ENCODE measurements around the gene IGF2. TPM values are rescaled to one million over a fixed set of nuclear protein-coding genes. Genes with fewer than 3 reads are reported as not detected.

Gene IGF2
- total RNA-seq, 1 donor from 2014 or later = 11.7 TPM

DNA sequence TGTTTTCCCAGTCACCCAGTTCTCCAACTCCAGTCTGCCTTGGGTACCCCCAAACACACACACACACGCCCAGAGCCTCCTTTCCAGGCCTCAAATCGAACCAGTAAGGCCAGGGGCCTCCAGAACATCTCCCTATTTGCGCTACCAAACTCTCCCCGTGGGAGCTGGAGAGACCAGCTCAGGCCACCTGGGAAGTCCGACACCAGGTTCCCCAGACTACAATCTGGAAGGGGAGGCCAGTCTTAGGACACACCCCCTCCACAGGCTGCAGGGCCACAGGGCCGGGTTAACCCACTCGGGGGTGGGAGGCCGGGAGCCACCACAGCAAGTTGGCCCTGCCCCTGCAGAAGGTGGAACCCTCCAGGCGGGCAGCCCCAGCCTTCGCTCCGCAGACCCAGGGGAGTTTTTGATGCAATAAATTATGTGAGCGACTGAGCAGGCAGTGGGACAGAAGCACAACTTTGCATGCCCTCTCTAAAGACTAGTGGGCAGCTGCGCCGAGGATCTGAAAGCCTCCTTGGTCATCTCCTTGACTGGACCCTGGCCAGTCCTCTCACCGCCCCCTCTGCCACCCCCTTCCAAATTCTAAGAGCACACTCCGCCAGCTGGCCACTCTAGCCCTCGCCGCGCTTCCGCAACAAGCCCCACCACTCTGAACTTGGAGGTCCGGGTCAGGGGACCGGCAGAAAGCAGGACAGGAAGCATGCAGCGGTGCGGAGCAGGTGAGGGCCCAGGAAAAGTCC, 2.8 kb downstream of the IGF2 start:
- DNase-seq (ENCODE audit: low read depth) = no peak
- TF ChIP-seq, protein P1, sequence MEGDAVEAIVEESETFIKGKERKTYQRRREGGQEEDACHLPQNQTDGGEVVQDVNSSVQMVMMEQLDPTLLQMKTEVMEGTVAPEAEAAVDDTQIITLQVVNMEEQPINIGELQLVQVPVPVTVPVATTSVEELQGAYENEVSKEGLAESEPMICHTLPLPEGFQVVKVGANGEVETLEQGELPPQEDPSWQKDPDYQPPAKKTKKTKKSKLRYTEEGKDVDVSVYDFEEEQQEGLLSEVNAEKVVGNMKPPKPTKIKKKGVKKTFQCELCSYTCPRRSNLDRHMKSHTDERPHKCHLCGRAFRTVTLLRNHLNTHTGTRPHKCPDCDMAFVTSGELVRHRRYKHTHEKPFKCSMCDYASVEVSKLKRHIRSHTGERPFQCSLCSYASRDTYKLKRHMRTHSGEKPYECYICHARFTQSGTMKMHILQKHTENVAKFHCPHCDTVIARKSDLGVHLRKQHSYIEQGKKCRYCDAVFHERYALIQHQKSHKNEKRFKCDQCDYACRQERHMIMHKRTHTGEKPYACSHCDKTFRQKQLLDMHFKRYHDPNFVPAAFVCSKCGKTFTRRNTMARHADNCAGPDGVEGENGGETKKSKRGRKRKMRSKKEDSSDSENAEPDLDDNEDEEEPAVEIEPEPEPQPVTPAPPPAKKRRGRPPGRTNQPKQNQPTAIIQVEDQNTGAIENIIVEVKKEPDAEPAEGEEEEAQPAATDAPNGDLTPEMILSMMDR (conservative IDR thresholded peaks at IDR 0.05; ENCODE audit: low read depth, low read length) = no peak
- no peak overlapping the region for H3K4me3 ChIP-seq (ENCODE audit: low read depth, low read length)

DNA sequence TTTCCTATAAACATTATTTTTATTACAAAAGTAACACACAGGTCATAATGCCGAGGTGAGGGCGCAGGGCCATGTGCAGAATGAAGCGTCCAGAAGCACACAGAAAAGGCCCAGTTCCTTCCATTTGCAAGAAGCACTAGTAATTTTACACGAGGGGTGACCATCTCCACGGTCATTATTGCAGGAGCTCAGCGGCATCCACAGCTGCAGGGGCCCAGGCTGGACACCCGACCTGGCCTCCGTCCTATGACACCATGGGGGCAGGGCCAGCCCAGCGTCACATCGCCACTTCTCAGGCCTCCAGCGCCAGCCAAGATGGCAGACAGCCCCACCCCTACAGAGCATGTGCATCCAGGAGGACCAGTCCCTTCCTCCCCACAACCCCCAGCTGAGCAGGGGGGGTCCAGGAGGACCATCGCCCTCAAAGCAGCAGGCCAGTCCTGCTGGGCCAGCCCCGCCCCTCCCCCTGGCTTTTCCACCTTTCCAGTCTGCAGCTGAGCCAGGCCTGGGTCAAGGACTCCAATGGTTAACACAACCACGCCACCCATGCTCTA, 3.5 kb downstream of the IGF2 start:
- TF ChIP-seq, protein P1 (conservative IDR thresholded peaks at IDR 0.05; ENCODE audit: low read depth, low read length) = no peak
- no peak for DNase-seq (ENCODE audit: low read depth)
- H3K4me3 ChIP-seq (ENCODE audit: low read depth, low read length) = no peak overlapping the region

DNA sequence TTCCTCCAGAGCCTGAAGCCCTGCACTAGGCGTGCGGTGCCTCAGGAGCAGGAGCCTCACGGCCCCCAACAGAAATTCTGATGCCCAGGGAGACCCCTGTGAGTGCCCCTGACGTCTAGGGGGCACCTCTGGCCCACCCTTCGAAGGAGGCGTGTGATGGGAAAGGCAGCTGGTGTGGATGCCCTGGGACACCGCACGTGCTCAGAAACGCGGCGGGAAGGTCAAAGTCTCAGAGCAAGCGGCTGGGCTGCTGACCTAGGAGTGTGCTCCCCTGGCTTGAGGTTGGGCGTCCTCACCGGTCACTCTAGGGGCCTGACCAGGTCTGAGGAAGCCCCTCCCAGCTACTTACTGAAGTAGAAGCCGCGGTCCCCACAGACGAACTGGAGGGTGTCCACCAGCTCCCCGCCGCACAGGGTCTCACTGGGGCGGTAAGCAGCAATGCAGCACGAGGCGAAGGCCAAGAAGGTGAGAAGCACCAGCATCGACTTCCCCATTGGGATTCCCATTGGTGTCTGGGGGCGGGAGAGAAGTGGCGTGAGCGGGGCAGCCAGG, 4.1 kb downstream of the IGF2 start:
- TF ChIP-seq, protein P1 (conservative IDR thresholded peaks at IDR 0.05; ENCODE audit: low read depth, low read length) = no peak
- DNase-seq (ENCODE audit: low read depth) = no peak
- H3K4me3 ChIP-seq (ENCODE audit: low read depth, low read length) = no peak overlapping the region

DNA sequence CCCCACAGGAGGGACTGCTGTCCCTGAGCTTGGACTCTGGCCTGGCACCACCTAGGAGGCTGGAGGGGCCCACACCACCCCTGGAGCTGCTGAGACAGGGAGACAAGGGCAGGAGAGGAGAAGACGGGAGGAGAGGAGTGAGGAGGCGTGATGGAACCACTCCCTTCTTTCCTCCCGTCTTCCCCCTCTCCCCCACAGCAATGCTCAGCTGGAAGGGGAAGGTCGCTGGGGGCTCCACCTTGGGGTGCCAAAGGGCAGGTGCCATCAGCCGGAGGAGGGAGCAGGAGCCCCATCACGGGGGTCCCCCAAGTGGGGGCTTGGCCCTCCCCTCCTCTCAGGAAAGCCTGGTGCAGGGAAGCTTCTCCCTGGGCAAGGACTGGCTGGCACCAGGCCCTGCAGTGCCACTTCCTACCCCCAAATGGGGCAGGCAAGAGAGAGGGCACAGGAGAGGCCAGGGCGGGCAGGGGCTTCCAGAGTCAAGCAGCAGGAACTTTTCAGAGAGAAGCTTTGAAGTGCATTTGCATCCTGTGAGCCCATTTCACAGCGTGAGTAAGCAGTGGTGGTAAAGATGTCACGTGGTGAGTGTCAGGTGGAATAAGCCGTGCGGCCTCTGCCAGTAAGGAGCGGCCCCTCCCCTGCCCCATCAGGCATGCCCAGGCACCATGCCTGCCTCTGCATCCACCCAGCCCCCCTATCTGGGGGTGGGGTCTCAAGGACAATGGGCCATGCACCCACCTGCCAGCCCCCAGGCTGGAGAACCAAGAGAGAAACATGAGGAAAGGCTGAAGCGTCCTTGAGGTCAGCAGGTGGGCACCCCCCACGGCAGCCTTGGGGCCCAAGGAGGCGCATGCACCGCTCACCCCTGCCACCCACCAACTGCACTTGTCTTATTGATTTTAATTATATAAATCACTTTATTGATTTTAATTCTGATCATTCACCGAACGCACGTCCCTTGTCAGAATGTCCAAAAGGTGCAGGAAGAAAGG, 4.9 kb downstream of the IGF2 start:
- TF ChIP-seq, protein P1 (conservative IDR thresholded peaks at IDR 0.05; ENCODE audit: low read depth, low read length) = no peak
- H3K4me3 ChIP-seq (ENCODE audit: low read depth, low read length) = no peak overlapping the region
- no peak for DNase-seq (ENCODE audit: low read depth)

DNA sequence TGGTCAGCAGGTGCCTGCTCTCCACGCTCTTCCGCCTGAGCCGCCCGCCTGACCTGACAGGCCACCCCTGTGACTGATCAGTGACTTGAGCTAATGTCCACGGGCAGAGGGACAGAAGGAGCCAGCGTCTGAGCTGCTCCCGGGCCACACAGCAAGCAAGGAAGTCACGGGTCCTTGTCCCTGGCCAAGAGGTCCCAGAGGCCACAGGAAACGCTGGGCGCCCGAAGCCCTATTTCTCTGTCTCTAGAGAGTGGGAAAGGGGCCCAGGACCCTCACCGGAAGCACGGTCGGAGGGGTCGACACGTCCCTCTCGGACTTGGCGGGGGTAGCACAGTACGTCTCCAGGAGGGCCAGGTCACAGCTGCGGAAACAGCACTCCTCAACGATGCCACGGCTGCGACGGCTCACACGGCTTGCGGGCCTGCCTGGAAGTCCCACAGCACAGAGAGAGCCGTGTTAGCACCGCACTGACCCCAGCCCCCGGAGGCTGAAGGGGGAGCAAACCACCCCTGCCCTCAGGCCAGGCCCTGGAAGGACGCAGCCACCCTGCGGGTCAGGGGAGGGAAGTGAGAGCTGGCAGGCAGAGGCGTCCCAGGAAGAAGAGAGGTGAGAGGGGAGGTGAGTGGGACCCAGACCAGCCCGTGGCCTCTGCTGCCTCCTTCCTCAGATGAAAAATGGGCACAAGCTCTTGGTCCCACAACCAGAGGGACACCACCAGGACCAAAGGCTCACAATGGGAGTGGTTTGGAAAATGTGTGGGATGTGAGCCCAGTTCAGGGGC, 5.8 kb downstream of the IGF2 start:
- H3K4me3 ChIP-seq (ENCODE audit: low read depth, low read length) = no peak overlapping the region
- TF ChIP-seq, protein P1 (conservative IDR thresholded peaks at IDR 0.05; ENCODE audit: low read depth, low read length) = no peak
- no peak for DNase-seq (ENCODE audit: low read depth)

- DNase-seq (ENCODE audit: low read depth) = no peak
- H3K4me3 ChIP-seq (ENCODE audit: low read depth, low read length) = no peak overlapping the region
- TF ChIP-seq, protein P1 (conservative IDR thresholded peaks at IDR 0.05; ENCODE audit: low read depth, low read length) = no peak
Observed at GRCh38 chr11:2132874-2133240, 6.3 kb downstream of the IGF2 start.
